NCI-H446 treated with DMSO at 0.1 percent for 48 hours (cell line): ENCODE results near the gene CADPS2.
"Not testable (repeated sequence)": the region's sequence is repeated elsewhere in the genome, so short reads cannot be mapped to it uniquely, and the experiment has no call there.

Source experiments
- DNase-seq: peaks from one replicate; lab custom pipeline; 2025; lab: John Stamatoyannopoulos, UW

The CADPS2 gene

DNA sequence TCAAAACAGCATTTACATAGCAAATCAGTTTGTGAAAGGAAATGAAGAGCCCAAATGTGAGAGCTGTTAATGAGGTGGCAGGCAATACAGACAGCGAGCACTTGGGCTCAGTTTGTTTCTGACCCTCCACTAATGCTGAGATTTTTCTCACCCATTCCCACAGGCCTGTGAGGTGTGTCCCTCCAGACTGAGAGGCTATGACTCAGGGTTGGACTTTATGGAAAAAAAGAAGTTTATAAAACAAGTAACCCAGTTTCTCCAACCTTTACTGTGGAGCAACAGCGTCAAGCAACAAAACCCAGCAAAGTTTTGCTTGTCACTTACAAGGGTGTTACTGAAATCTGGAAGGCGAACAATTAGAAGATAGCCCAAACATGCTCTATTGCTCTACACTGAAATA is 576.8 kb downstream of the CADPS2 start:
- no peak for DNase-seq

DNA sequence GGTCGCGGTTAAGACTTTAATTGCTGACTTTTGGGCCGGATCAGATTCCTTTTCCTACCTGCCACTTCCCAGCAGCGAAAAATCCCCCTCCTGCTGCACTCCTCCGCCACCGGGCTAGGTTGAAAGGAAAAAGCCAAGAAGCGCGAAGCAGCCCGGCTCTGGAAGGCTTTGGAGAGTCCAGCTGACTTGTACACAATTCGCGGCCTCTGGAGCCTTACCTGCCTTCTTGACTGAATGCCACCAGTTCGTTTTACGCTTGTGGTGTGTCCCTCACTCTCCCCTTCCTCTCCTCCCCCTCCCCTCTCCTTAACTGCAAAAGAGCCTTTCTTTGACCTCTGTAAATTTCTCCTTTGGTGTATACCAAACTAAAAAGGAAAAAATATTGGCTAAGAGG is 579.0 kb downstream of the CADPS2 start:
- DNase-seq: no peak

DNA sequence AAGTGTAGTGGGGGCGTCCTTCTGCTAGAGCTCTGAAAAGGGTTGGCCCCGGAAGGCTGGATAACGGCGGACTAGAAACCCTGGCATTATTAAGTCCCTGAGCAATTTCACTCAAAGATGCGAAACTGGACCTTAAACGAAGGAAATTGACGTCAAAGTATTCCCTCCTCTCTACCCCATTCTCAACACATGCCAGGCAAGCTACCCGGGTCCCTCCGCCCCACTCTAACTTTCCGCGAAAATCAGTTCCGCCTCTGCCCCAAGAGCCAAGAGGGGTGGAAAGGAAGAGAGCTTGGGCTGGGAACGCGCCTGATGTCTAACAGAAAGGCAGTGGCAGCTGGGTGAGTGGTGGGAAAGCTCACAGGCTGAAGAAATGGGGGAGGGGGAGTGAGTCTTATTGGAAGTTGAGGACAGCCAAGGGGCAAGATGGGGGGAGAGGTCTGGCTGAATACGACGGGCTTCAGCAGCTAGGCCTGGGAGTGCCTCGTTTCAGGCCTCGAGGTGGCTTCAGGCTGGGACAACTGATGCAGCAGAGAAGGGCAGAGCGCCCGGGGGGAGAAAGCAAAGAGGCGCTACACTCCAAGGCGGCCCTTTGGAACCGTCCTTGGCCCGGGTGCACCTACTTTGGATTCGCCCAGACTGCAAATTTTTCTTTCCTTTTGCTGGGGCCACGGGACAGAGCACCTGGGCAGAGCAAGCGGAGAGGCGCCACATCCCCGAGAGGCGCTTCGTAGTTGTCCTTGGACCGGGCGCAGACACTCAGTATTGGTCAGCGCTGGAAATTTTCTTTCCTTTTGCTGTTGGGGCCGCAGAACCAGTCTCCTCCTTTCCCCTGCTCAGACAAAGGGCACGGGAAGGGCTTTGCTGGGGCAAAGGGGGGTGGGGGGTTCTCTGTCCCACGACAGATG is 579.7 kb downstream of the CADPS2 start:
- no peak for DNase-seq

DNA sequence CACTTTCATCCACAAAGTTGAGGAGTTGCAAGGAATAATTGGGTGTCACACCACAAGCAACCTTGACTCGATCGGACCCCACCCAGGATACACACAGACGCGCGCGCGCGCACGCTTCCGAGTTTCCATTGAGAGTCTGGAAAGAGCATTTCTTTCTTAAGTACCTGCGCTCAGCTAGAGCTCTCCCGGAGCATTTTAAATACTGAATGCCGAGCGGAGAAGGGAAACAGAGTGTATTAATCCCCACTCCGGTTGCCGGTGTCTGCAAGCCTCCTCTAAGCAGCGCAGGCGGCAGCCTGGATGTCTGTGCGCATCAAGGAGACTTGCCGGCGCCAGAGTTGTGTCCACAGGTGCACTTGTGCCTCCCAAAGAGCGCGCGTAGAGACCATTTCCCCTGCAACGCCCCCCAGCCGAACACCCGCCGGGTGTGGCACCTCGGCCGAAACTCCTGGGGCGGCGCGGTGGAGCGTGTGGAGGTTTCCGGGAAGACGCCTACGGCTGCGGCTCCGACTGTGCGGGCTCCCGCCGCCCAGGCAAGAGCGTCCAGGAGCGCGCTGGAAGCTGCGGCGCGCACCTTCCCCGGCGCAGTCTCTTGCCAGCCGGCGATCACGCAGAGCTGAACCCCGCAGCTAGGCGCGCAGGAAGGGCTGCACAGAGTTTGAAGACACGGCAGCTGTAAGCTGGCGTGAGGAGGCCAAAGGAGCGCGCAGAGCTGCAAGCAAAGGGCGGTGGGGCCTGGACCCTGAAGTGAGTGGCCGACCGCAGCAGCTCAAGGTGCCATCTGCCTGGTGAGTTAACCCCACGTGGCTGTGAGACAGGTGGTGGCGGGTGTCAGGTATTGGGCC is 580.6 kb downstream of the CADPS2 start:
- DNase-seq: no peak

DNA sequence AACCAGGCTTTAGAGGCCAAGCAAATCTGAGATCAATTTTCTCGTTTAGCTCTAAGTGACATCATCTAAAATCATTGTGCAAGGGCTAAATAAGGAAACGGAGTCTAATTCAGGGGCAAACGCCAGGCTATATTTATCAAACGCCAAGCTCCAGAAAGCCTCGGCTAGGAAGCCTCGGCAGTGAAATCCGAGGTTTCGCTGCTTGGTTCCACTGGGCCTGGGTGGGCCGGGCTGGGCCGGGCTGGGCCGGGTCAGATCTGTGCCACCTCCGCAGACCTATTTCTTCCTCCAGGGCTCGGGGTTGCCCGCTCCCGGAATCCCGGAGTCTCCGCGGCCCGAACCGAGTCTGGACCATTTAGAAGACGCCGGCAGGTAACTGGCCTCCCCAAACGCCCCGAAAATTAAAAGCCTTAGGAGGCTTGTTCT is 581.3 kb downstream of the CADPS2 start:
- DNase-seq: no peak

DNA sequence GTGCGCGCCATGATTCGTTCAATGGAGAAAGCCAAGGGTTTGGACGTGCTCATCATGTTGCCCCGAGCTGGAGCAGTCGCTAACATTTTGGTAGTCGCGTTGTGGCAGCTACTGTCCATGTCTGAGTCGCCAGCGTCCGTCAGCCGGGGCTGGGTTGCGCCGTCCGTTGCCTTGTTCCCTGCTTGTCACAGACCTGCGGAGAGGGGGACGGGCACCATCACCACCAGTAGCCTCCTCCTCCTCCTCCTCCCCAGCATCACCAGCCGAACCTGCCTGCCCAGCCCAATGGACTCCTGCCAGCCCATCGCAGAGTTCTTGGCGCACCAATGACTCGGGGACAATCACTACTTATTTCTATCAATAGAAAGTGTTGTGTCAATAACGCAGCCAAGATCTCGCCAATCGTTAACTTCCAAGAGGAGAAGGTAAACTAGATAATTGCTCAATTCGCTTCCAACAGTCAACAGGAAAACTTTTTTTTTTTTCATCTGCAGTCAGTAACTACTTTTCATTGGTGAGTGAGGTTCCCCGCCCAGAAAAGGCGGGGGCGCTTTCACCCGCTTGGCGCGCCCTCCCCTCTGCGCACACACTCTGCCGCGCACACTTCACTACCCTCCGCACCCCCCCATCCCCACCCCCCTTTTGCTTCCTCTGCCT is 581.8 kb downstream of the CADPS2 start, which contains the start of gene FEZF1:
Gene FEZF1 (minus strand): TSS at position 432 of the 657 bp plus-strand sequence. CDS start 313 bp downstream, at position 119.
- DNase-seq: no peak

DNA sequence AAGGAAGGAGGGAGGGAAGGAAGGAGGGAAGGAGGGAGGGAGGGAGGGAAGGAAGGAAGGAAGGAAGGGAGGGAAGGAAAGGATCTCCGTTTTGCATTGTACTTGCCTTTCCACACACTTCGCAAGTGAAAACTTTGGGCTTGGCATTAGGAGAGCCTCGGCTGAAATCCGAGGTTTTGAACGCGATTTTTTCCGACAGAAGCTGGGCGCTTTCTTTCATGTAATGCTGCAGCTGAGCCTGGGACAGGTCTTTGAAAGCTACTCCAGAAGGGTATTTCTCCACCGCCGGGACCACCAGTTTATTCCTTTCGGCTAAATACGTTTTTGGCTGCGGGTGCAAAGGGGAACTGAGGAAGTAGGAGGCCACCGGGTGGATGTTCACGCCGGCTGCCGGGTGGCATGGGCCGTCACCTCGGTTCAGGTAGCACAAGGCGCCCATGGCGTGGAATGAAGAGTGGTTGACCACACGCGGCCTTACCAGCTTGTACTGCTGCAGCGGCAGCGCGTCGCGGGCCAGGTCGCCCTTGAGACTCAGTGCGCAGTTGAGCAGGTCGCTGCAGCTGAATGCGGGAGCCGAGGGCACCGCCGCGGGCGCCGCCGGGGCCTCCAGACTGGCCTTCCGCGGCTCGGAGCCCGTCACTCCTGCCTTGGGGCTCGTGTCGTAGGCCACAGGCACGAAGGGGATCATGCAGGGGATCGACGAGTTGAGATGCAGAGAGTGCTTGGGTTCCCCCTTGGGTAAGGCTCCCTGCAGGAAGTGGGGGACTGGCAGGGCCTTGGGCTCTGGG is 582.5 kb downstream of the CADPS2 start:
- no peak for DNase-seq

DNA sequence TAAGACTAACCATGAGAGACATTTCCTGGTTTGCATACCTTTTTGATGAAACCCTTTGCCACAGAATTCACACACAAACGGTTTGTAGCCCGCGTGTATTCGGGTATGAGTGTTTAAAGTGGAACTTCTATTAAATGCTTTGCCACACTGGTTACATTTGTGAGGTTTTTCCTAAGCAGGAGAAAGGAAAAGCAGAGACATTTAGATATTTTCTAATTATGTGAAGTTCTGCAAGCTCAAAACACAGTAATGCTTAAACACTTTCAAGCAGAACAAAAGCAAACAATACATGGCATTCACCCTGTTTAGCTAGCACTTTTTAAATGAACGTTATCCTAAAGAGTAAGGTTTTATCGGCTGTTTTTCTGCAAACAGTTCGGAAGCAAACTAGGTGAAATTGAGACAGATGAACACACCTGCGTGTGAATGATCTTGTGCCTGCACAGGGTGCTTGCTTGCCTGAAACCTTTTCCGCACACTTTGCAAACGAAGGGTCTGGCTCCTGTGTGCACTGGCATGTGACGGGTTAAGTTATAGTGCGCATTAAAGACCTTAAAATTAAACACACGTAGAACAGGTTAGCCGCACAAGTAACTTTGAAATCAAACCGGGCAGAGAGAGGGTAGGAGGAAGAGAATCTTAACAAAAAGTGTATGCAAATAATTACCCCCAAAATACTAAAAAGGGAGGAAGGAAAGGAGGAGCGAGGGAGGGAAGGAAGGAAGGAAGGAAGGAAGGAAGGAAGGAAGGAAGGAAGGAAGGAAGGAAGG is 583.3 kb downstream of the CADPS2 start:
- no peak for DNase-seq

DNA sequence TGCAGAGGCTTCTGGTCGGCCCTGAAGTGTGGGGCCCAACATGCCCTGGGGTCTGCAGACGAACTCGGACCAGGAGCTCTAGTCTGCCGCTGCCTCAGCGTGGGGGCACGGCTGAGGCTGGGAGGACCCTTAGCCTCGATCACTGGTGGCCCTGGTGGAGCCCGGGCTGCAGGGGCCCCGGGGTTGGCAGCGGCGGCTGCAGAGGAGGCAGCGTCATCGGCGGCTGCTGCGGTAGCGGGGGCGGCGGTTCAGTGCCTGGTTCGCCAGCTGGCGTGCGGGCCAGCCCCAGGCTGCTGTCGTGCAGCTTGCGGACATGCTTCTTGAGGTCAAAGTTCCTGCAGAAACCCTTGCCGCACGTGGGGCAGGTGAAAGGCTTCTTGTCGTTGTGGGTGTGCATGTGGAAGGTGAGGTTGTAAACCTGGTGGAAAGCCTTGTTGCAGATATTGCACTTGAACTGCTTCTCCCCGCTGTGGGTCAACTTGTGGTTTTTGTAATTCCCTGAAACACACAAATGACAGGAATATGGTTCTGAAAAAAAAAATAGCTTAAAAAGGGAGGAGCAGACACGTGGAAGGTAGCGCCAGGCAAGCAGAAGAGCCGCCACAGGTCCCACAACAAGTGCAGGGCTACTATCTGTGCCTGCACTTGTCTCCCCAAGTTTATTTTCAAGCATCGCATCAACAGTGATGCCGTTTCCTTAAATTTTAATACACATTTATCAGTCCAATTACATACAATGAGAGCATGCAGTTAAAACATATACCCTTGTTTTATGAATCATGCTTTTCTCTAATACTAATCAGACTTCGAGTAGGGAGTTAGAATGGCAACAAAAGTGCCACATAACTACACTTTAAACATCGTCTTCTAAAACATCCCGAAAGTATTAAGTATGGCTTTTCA is 584.2 kb downstream of the CADPS2 start:
- DNase-seq: no peak

DNA sequence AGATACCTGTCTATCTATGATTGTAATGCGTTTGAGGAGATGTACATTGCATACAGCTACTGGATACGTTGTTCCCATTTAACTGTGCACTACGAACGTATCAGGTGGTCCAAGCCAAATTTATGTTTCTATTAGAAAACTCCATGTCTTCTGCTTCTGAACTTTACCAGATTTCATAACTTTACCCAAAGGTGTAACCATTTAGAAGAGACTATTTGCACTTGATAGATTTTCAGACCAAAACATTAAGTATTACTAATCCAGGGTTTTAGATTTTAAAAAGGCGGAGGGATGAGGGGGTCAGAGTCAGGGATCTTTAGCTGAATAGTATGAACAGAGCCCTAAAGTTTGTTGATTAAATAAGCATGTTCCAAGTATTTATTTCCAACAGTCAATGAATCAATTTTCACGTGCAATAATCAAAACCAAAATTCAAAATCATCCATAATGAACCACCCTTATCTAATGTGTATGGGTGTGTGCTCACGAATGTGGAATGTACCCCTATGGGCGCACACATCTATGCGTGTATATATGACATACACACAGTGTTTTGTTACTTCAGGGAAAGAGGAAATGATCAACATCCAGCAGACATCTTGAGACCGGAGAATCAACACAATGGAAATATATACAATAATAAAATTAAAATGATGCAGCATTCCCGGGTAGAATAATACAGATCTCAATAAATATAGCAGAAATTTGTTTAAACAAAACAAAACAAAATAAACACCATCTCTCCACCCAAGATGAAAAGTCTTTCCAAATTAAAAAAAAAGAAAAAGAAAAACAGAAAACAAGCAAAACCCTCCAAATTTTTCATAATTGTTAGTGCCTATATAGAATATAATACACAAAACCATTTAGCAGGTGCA is 585.1 kb downstream of the CADPS2 start:
- no peak for DNase-seq

DNA sequence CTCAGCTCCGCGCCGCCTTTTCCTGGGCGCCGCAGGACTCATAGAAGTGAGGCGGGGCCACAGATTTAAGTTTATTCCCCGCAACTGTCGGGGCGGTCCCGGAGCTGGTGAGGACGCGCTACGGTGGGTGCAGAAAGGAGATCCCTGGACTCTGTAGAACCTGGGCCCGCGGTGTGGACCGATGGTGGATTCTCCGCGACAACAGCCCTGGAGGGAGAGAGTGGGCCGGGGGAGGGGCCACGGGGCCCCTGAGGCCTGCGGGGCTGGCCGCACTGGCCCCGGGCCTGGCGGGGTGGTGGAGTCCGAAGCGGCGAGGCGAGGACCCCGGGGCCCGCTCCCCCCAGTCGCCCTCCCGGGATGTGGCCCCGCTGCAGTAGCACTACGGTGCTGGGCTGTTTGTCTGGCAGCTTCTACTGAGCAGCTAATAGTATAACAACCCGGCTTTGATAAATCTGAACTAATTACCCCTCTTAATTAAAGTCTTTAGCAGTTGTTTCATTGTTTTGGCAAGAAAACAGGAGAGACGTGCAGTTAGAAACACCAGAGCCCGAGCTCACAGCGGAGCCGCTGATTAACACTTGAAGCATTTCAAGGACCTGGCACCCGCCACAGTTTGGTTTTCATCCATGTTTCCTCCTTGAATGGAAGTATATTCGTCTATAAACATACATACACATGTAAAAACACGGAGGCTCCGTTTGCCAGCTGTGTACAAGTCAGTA is 585.9 kb downstream of the CADPS2 start:
- no peak for DNase-seq

DNA sequence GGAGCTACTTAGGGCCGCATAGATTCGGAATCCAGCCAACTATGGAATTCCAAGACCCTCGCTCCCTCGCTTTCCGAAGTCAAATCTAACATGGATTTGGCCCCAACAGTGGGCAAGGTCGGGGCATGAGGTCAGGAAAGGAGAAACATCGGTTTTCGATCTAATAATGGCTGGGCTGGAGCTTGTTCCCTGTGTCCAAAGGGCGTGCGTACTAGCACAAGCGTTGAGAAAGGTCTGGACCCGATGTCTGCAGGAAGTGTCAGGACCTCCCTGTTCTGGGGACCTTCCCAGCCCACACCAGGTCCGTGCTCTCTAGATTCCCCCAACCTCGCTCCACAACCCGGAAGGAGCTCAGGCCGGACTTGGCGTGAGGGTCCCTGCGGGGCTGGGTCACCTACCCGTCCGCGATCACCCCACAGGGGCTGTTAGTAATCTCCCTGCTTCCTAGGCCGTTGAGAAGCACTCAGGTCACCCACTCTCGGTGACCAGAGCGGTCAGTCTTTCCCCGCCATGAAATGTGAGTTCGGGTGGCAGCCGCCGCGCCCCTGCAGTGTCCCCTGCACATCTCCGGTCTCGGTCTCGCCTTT is 586.5 kb downstream of the CADPS2 start:
- no peak for DNase-seq

DNA sequence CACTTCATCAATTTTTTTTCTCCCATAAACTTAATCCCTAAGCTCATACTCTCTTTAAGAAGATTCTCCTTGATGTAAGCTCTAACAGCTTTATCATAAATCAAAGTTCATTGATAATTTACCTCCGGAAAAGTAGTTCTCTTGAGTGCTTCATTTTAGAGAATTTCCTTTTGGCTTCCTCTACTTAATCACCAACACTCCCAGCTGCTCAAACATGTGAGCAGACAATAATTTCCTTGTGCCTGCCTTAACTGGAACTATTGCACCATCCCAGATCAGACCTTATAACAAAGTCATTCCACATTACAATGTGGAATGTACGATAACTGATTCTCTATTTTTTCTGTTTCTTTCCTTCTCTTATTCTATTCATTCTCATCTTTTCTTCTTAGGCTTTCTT is 587.6 kb downstream of the CADPS2 start:
- DNase-seq: no peak

DNA sequence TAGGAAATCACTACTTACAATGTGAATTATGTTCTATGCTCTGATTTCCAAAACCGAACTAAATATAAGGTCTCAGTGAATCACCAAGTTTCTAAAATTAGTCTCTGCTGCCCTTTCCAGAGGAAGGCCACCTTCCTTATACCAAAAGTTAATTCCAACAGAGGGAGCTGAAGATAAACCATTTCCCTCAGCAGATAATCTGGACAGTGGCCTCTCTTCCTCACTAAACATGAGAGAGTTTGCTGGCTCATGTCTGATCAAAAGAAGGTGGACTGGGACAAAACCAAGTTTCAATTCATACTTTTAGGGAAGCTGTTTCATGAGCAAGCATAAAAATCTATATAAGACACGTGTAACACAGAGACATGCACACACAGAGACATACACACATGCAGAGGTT is 588.1 kb downstream of the CADPS2 start:
- DNase-seq: no peak

DNA sequence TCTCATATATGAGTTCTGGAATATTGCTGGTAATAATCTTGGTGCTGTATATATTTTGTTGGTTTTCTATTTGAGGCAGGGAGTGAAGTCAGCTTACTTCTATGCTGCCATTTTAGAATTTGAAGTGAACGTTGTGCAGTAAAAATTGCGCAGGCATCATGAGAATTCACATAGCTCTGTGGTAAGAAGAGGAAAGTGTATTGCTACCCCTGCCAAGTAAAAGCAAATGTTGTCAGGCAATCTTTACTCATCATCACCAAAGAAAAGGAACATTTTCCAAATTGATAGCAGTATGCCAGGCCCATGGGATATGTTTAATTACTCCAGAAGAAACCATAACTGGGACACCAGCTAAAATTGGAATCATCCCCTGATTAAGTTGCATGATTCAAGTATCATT is 595.1 kb downstream of the CADPS2 start:
- no peak for DNase-seq

DNA sequence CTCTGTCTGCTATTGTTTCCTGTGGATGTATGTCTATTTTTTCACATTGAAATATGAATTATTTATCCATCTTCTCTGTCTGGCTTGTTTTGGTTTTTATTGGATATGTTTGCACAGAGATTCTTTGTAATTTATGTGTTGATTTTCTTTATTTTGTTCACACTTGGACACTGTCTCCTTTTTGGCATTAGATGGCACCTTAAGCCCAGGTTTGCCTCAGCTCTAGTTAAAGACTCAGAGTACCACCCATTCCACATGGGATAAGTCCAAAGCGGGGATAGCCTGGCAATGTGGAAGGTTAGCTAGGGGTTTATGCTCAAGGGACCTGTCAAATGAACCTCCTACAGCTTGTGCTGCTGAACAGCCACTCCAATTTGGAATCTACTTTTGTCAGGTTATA is 595.8 kb downstream of the CADPS2 start:
- DNase-seq: no peak

DNA sequence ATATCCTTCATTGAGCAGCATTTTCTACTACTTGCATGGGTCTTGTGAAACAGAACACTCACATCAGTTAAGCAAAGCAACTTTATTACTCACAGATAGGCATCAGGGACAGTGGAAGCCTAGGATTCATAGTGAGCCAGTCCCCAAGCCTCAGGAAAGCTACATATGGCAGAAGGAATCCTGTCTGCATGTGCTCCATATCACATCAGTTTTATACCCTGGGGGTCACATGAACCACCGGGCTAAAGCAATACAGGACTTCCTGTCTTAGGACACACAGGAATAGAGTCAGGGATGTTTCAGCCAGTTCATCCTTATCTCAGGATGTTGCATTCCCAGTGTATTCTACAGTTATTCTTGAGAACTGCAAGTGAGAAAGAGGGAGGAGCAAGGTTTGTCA is 596.8 kb downstream of the CADPS2 start:
- no peak for DNase-seq

DNA sequence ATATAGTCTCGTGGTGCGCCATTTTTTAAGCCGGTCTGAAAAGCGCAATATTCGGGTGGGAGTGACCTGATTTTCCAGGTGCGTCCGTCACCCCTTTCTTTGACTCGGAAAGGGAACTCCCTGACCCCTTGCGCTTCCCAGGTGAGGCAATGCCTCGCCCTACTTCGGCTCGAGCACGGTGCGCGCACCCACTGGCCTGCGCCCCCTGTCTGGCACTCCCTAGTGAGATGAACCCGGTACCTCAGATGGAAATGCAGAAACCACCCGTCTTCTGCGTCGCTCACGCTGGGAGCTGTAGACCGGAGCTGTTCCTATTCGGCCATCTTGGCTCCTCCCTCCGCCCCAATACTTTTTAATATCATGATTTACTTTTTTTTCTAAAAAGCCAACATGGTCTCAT is 601.7 kb downstream of the CADPS2 start:
- not testable (repeated sequence) for DNase-seq
